Measurements from ENCODE around the gene TEX38. TPM values are rescaled to one million over a fixed set of nuclear protein-coding genes. Genes with fewer than 3 reads are reported as not detected.

The TEX38 gene
- total RNA-seq, 4 donors from 2014 or later, result not detected

DNA sequence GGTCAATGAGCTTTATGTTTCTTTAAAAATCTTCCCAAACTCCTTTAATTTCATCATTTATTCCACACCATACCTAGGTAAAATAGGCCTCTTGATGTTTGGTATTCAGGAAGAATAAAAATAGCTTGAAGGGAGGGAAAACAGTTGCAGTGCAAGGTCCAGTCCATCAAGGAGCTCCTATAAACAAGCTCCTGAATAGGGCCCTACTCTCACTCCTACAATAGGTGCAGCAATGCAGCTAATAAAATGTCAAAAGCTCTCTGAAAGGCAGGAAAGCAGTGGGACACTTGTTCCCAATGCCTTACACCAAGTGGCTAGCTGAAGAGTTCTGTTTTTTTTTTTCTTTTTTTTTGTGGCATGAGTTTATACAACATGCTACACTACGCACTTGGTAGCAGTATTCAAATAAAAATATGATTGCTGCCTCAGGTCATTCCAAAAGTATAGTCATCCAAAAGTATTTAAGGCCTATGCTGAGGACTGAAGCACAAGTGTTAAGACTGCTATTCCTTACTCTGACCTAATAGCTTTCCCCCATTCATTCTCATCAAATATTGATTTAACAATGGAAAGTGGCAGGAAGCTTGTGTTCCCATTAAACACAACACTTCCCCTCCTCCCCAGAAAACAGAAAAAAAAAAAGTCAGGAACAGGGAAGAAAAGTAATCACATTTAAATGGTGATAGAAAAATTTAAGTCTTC, 9.8 kb downstream of the TEX38 start:
- intact Hi-C loops (cut with DNase I; ENCODE audit: low total_unique reads), result no loop called here
- Histone ChIP-seq H3K4me1 (no peaks in the 10 kb centered on the region), H3K27me3 (no peaks in the 10 kb centered on the region), H3K27ac (no peak overlapping the region), H3K4me3 (no peak overlapping the region), H3K9me3 (no peaks in the 10 kb centered on the region), H3K36me3 (no peaks in the 10 kb centered on the region)
- DNase-seq, result no peak
- TF ChIP-seq CTCF (IDR thresholded peaks at IDR 0.05) (no peak), POLR2A (IDR thresholded peaks at IDR 0.05) (no peak)

DNA sequence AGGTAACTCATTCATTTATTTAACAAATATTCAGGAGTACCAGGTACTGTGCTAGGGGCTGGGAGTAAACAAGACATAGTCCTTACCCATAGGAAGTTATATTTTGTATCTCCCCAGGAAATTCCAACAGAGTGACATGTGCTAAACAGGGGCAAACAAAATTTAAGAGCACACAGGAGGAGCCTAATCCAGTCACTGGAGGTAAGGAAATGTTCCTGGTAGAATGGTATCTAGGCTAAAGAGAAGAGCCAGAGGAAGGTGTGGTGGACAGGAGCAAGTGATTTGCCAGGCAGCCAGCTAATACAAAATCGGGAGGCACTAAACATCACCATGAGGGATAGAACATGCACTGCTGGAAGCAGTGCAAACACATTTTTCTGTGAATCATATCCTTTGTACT, 10.4 kb downstream of the TEX38 start:
- H3K9me3 ChIP-seq, result no peaks in the 10 kb centered on the region
- TF ChIP-seq POLR2A (IDR thresholded peaks at IDR 0.05), result no peak
- no peak for TF ChIP-seq CTCF (IDR thresholded peaks at IDR 0.05)
- H3K36me3 ChIP-seq, result no peaks in the 10 kb centered on the region
- H3K4me3 ChIP-seq, result no peak overlapping the region
- intact Hi-C loops (cut with DNase I; ENCODE audit: low total_unique reads), result no loop called here
- H3K4me1 ChIP-seq, result peaks cover 0 to 2% of the 10 kb centered on the region in 2 donors
- H3K27ac ChIP-seq, result no peak overlapping the region
- no peak for DNase-seq
- no peaks in the 10 kb centered on the region for H3K27me3 ChIP-seq

DNA sequence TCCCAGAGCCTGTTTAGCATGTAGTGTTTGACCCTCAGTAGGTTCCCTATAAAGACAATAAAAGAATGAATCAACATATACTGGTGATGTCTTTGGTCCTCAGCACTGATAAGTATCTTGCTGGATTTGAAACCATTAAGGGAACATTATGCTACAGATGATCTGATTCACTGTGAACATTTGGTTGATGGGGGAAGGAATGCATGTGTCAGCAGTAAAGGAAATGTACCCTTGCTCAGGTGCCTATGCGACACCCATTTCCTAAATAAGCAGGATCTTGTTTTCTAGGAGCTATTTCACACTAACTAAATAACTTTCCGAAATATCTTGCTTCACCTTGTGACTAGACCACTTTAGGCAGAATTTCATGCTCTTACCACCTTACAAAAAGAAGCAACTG, 13.0 kb downstream of the TEX38 start:
- Histone ChIP-seq H3K27ac (no peak overlapping the region), H3K9me3 (no peaks in the 10 kb centered on the region), H3K4me3 (no peak overlapping the region), H3K27me3 (no peaks in the 10 kb centered on the region), H3K36me3 (no peaks in the 10 kb centered on the region), H3K4me1 (peaks cover 0 to 6% of the 10 kb centered on the region in 2 donors)
- TF ChIP-seq POLR2A (IDR thresholded peaks at IDR 0.05) (no peak), CTCF (IDR thresholded peaks at IDR 0.05) (no peak)
- intact Hi-C loops (cut with DNase I; ENCODE audit: low total_unique reads), result no loop called here
- DNase-seq, result no peak

- DNase-seq, result no peak
- no peak for TF ChIP-seq POLR2A (IDR thresholded peaks at IDR 0.05)
- TF ChIP-seq CTCF (IDR thresholded peaks at IDR 0.05), result no peak
- Histone ChIP-seq H3K9me3 (no peaks in the 10 kb centered on the region), H3K27me3 (no peaks in the 10 kb centered on the region), H3K27ac (no peak overlapping the region), H3K4me1 (peaks cover 0 to 6% of the 10 kb centered on the region in 2 donors), H3K4me3 (no peak overlapping the region), H3K36me3 (no peaks in the 10 kb centered on the region)
- intact Hi-C loops (cut with DNase I; ENCODE audit: low total_unique reads), result no loop called here
Measured at GRCh38 chr1:46686255-46686654, 14.6 kb downstream of the TEX38 start.

GRCh38 chr1:46687093-46687659, 15.5 kb downstream of the TEX38 start:
- DNase-seq, result peak; percentile 75 to 77
- Histone ChIP-seq H3K27ac (peak overlapping the region; percentile 16 to 20), H3K4me3 (no peak overlapping the region), H3K9me3 (no peaks in the 10 kb centered on the region), H3K4me1 (peaks cover 0 to 6% of the 10 kb centered on the region in 2 donors), H3K27me3 (no peaks in the 10 kb centered on the region), H3K36me3 (no peaks in the 10 kb centered on the region)
- intact Hi-C loops (cut with DNase I; ENCODE audit: low total_unique reads), result no loop called here
- TF ChIP-seq CTCF (IDR thresholded peaks at IDR 0.05) (no peak), POLR2A (IDR thresholded peaks at IDR 0.05) (no peak)
